Skin of body (tissue), 3 donors: Measurements from ENCODE around the gene NEK4. TPM values are rescaled to one million over a fixed set of nuclear protein-coding genes. Genes with fewer than 3 reads are reported as not detected.
"Not testable (repeated sequence)": the region's sequence is repeated elsewhere in the genome, so short reads cannot be mapped to it uniquely, and the experiment has no call there.

Experiments
- DNase-seq: peaks from one replicate; lab custom pipeline; 2025; lab: John Stamatoyannopoulos, UW
- small RNA-seq: library from RNA; depleted of rRNA; stranded (forward); fragments of <200 nt; gene quantifications from one replicate; pipeline ENCODE3, GENCODE V24; 2014; ENCODE audit warnings: low replicate concordance
- total RNA-seq: library from RNA; depleted of rRNA; stranded (reverse); fragments of >200 nt; gene quantifications from one replicate; pipeline ENCODE4 v1.2.3, GENCODE V29; 2014

The NEK4 gene
- total RNA-seq, 1 donor from 2014 or later: 18.3 TPM

- not testable (repeated sequence) for DNase-seq
Measured at GRCh38 chr3:52676201-52676600, 94.5 kb downstream of the NEK4 start.

GRCh38 chr3:52671676-52672075 lies 99.1 kb downstream of the NEK4 start:
- no peak for DNase-seq

DNA sequence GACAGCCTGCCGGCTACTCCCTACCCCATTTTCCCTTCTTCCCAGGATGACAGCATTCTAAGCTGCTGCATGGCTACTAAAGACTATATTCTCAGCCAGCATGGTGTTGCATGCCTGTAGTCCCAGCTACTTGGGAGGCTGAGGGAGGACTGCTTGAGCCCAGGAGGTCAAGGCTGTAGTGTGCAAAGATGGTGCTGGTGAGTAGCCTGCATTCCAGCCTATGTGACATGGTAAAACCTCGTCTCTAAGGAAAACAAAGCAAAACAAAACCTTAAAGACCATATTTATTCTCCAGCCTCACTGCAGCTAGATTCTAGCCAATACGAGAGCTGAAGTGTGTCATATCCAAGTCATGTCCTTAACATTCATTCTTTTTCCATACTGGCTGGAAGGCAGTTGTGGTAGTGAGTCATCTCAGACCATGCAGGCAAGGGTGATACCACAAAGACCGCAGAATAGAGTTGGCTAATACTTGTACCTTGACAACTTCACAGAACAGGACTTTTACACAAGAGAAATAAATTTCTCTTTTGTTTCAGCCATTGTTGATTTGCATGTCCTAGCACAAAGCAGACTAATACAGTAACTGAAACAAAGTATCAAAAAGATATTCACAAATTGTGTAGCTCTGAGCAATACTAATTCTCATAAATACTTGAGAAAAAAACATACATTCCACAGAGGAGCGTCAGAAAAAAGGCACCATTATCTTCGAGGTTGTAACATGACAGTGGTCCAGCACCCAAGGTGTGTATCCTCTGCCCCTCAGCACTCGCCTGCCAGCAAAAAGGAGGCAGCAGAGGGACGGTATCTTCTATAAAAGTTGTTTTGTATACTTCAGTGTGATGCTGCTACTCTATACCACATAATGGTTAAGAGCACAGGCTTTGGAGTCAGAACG lies 99.9 kb downstream of the NEK4 start:
- no peak for DNase-seq

DNA sequence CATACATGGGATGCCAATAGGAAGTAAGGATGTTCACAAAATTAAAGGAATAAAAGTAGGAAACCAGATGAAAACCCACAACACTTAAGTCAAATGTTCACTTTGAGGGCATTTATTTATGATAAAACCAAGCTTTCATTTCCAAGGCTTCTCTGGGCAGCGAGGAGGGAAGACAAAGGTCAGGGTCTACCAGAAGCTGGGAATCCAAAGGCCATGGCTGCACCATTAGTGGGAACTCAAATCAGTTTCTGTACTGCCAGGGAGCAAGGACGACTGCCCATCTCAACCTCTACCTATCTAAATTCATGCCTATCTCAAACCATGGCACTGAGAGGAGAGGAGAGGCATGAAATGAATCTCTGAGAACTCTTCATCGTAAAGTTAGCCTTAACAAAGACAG lies 107.6 kb downstream of the NEK4 start:
- no peak for DNase-seq

GRCh38 chr3:52660046-52660445 lies 110.7 kb downstream of the NEK4 start:
- DNase-seq: no peak

Small RNAs within 50 kb of the gene (small RNA-seq; reads per million reads assigned to genes)
- gene AC006254.2 (not detected), gene RF00569 (2,419 reads per million, percentile 99 among the genes with 10 or more reads in this experiment), gene RF01183 (not detected), gene SNORD19 (0.24 reads per million, percentile 10 among the genes with 10 or more reads in this experiment), gene SNORD19B (not detected), gene SNORD69 (4,556 reads per million, percentile 100 among the genes with 10 or more reads in this experiment)

Other genes starting within 250 kb of the NEK4 start
- 32.7 TPM for gene NT5DC2, start 237.1 kb downstream of the NEK4 start, total RNA-seq
- 1.4 TPM for gene UQCC5, start 234.3 kb downstream of the NEK4 start, total RNA-seq
- 83.4 TPM for gene PBRM1, start 85.0 kb downstream of the NEK4 start, total RNA-seq
- 109 TPM for gene GNL3, start 84.9 kb downstream of the NEK4 start, total RNA-seq
- 86.9 TPM for gene GLT8D1, start 65.1 kb downstream of the NEK4 start, total RNA-seq
- 40.1 TPM for gene SPCS1, start 64.8 kb downstream of the NEK4 start, total RNA-seq
- gene ITIH1, start 6.7 kb upstream of the NEK4 start, total RNA-seq: 1.3 TPM
- gene ITIH3, start 23.9 kb upstream of the NEK4 start, total RNA-seq: 0.49 TPM
- gene ITIH4, start 59.7 kb upstream of the NEK4 start, total RNA-seq: 4.6 TPM
- gene MUSTN1, start 64.1 kb upstream of the NEK4 start, total RNA-seq: 9.6 TPM
- 8.7 TPM for gene STIMATE, start 126.6 kb upstream of the NEK4 start, total RNA-seq